Activated naive CD4-positive, alpha-beta T cell treated with anti-CD3 and anti-CD28 coated beads for 36 hours (primary cell): Measurements from ENCODE around the gene SLC4A1AP. TPM values are rescaled to one million over a fixed set of nuclear protein-coding genes. Genes with fewer than 3 reads are reported as not detected.

Experiments used
- CTCF ChIA-PET: fragments of 350-600 bp; sonication (Branson Sonifier 250); formaldehyde crosslinking; loops from one replicate; lab custom pipeline; 2021; ENCODE audit warnings: antibody characterized with exemption; lab: Charles Lee
- DNase-seq: peaks from one replicate; pipeline ENCODE4 v3.0.0-alpha.2; 2020
- H3K27ac Mint-ChIP-seq: one replicate; pipeline ENCODE4 v1.8.0; 2021; ENCODE audit warnings: mild to moderate bottlenecking, mixed read lengths
- H3K27me3 Mint-ChIP-seq: one replicate; pipeline ENCODE4 v1.8.0; 2021; ENCODE audit warnings: low read depth, mixed read lengths
- H3K36me3 Mint-ChIP-seq: one replicate; pipeline ENCODE4 v1.8.0; 2021; ENCODE audit warnings: low read depth, mixed read lengths
- H3K4me1 Mint-ChIP-seq: one replicate; pipeline ENCODE4 v1.8.0; 2021; ENCODE audit warnings: low read depth, mixed read lengths
- H3K4me3 Mint-ChIP-seq: one replicate; pipeline ENCODE4 v1.8.0; 2021; ENCODE audit warnings: mild to moderate bottlenecking, moderate library complexity, mixed read lengths
- H3K9me3 Mint-ChIP-seq: one replicate; pipeline ENCODE4 v1.8.0; 2021; ENCODE audit warnings: mixed read lengths
- intact Hi-C: fragments of 100-400 bp; cut with micrococcal nuclease; formaldehyde crosslinking; loops from one replicate; pipeline ENCODE4 v1.15.1; 2023
- total RNA-seq, 2 experiments: library from RNA; stranded (reverse); gene quantifications; one replicate each; pipeline ENCODE4 v1.2.3, GENCODE V29; 2021

The SLC4A1AP gene
- total RNA-seq, 2 experiments from 2014 or later, result 21.2 to 22.2 TPM

GRCh38 chr2:27714851-27715291 is 51.2 kb downstream of the SLC4A1AP start:
- no peaks in the 10 kb centered on the region for H3K36me3 Mint-ChIP-seq
- H3K27ac Mint-ChIP-seq, result no peak overlapping the region
- peaks cover 37% of the 10 kb centered on the region for H3K4me1 Mint-ChIP-seq
- intact Hi-C loops, result loop anchor here (5.0 kb wide), 2 partner anchors 177 to 677 kb away; partner anchors contain the start of genes BABAM2, FOSL2 and RBKS
- CTCF ChIA-PET, result interaction anchor here (0.7 to 3.8 kb wide), 3 partner anchors 11 to 332 kb away, joined by 4 to 15 read pairs (median 4); no protein-coding TSS in a partner anchor
- DNase-seq, result no peak
- no peaks in the 10 kb centered on the region for H3K9me3 Mint-ChIP-seq
- peak overlapping the region; percentile 28 for H3K4me3 Mint-ChIP-seq
- H3K27me3 Mint-ChIP-seq, result peaks cover 11% of the 10 kb centered on the region

GRCh38 chr2:27715318-27716210 is 51.9 kb downstream of the SLC4A1AP start:
- Mint-ChIP-seq H3K27me3 (peaks cover 11% of the 10 kb centered on the region), H3K27ac (no peak overlapping the region), H3K4me3 (peak overlapping the region; percentile 32), H3K4me1 (peaks cover 43% of the 10 kb centered on the region), H3K9me3 (no peaks in the 10 kb centered on the region), H3K36me3 (no peaks in the 10 kb centered on the region)
- CTCF ChIA-PET, result interaction anchor here (0.7 to 1.2 kb wide), 2 partner anchors 8 to 331 kb away, joined by 3 to 4 read pairs; no protein-coding TSS in a partner anchor
- intact Hi-C loops, result loop anchor here (5.0 kb wide), 2 partner anchors 177 to 677 kb away; partner anchors contain the start of genes BABAM2, FOSL2 and RBKS
- DNase-seq, result peak; percentile 67

- no peak for DNase-seq
- peak overlapping the region; percentile 41 for H3K4me3 Mint-ChIP-seq
- intact Hi-C loops, result loop anchor here (5.0 kb wide), 2 partner anchors 176 to 676 kb away; partner anchors contain the start of genes BABAM2, FOSL2 and RBKS
- peaks cover 11% of the 10 kb centered on the region for H3K27me3 Mint-ChIP-seq
- CTCF ChIA-PET, result interaction anchor here (0.7 to 1.6 kb wide), 6 partner anchors 9 to 616 kb away, joined by 3 to 7 read pairs (median 3); no protein-coding TSS in a partner anchor
- no peaks in the 10 kb centered on the region for H3K9me3 Mint-ChIP-seq
- H3K27ac Mint-ChIP-seq, result peak overlapping the region; percentile 19
- no peaks in the 10 kb centered on the region for H3K36me3 Mint-ChIP-seq
- H3K4me1 Mint-ChIP-seq, result peaks cover 45% of the 10 kb centered on the region
These were observed 52.8 kb downstream of the SLC4A1AP start for GRCh38 chr2:27716301-27717069.

GRCh38 chr2:27717070-27717795 is 53.5 kb downstream of the SLC4A1AP start:
- intact Hi-C loops, result loop anchor here (5.0 kb wide), 2 partner anchors 175 to 675 kb away; partner anchors contain the start of genes BABAM2, FOSL2 and RBKS
- Mint-ChIP-seq H3K4me1 (peaks cover 39% of the 10 kb centered on the region), H3K27me3 (peaks cover 11% of the 10 kb centered on the region), H3K9me3 (no peaks in the 10 kb centered on the region), H3K36me3 (no peaks in the 10 kb centered on the region), H3K27ac (peak overlapping the region; percentile 19), H3K4me3 (peak overlapping the region; percentile 41)
- peak; percentile 73 for DNase-seq
- CTCF ChIA-PET, result interaction anchor here (0.7 to 1.6 kb wide), 6 partner anchors 10 to 615 kb away, joined by 3 to 7 read pairs (median 3); no protein-coding TSS in a partner anchor

GRCh38 chr2:27720004-27720551 is 56.4 kb downstream of the SLC4A1AP start:
- no peaks in the 10 kb centered on the region for H3K36me3 Mint-ChIP-seq
- CTCF ChIA-PET, result interaction anchor here (0.9 to 1.4 kb wide), 5 partner anchors 9 to 21 kb away, joined by 3 to 5 read pairs (median 3); no protein-coding TSS in a partner anchor
- no peaks in the 10 kb centered on the region for H3K9me3 Mint-ChIP-seq
- H3K27ac Mint-ChIP-seq, result no peak overlapping the region
- peak; percentile 83 for DNase-seq
- peaks cover 10% of the 10 kb centered on the region for H3K27me3 Mint-ChIP-seq
- no peak overlapping the region for H3K4me3 Mint-ChIP-seq
- H3K4me1 Mint-ChIP-seq, result peaks cover 31% of the 10 kb centered on the region
- intact Hi-C loops, result loop anchor here (1.0 kb wide), 4 partner anchors 9 to 732 kb away; no protein-coding TSS in a partner anchor

GRCh38 chr2:27721335-27721734 is 57.6 kb downstream of the SLC4A1AP start:
- intact Hi-C loops, result no loop called here
- no peak overlapping the region for H3K4me3 Mint-ChIP-seq
- H3K27ac Mint-ChIP-seq, result no peak overlapping the region
- H3K36me3 Mint-ChIP-seq, result no peaks in the 10 kb centered on the region
- no peaks in the 10 kb centered on the region for H3K9me3 Mint-ChIP-seq
- no peak for DNase-seq
- H3K4me1 Mint-ChIP-seq, result peaks cover 29% of the 10 kb centered on the region
- peaks cover 9% of the 10 kb centered on the region for H3K27me3 Mint-ChIP-seq
- CTCF ChIA-PET, result no interaction called here

GRCh38 chr2:27721884-27722485 is 58.3 kb downstream of the SLC4A1AP start:
- H3K36me3 Mint-ChIP-seq, result no peaks in the 10 kb centered on the region
- no peak for DNase-seq
- intact Hi-C loops, result no loop called here
- CTCF ChIA-PET, result interaction anchor here (1.1 to 3.8 kb wide), 7 partner anchors 9 to 54 kb away, joined by 5 to 24 read pairs (median 8); no protein-coding TSS in a partner anchor
- H3K27ac Mint-ChIP-seq, result no peak overlapping the region
- peaks cover 23% of the 10 kb centered on the region for H3K4me1 Mint-ChIP-seq
- H3K4me3 Mint-ChIP-seq, result no peak overlapping the region
- H3K9me3 Mint-ChIP-seq, result no peaks in the 10 kb centered on the region
- peaks cover 4% of the 10 kb centered on the region for H3K27me3 Mint-ChIP-seq

GRCh38 chr2:27723372-27724144 is 59.9 kb downstream of the SLC4A1AP start:
- Mint-ChIP-seq H3K36me3 (no peaks in the 10 kb centered on the region), H3K27me3 (no peaks in the 10 kb centered on the region), H3K4me1 (peaks cover 24% of the 10 kb centered on the region), H3K9me3 (no peaks in the 10 kb centered on the region), H3K27ac (no peak overlapping the region), H3K4me3 (no peak overlapping the region)
- CTCF ChIA-PET, result interaction anchor here (0.5 to 3.8 kb wide), 24 partner anchors 9 to 822 kb away, joined by 3 to 24 read pairs (median 3); partner anchors contain the start of gene MRPL33
- peak; percentile 53 for DNase-seq
- intact Hi-C loops, result no loop called here

- Mint-ChIP-seq H3K27me3 (no peaks in the 10 kb centered on the region), H3K4me1 (peaks cover 24% of the 10 kb centered on the region), H3K36me3 (no peaks in the 10 kb centered on the region), H3K4me3 (no peak overlapping the region), H3K27ac (no peak overlapping the region), H3K9me3 (no peaks in the 10 kb centered on the region)
- CTCF ChIA-PET, result interaction anchor here (0.6 to 3.8 kb wide), 11 partner anchors 8 to 690 kb away, joined by 3 to 24 read pairs (median 4); no protein-coding TSS in a partner anchor
- DNase-seq, result no peak
- intact Hi-C loops, result no loop called here
These were observed 60.5 kb downstream of the SLC4A1AP start for GRCh38 chr2:27724191-27724590.
